Mesendoderm (in vitro differentiated cells): Measurements from ENCODE around the gene OPRL1. TPM values are rescaled to one million over a fixed set of nuclear protein-coding genes. Genes with fewer than 3 reads are reported as not detected.

Experiments
- DNase-seq: peaks from one replicate; pipeline ENCODE4 v3.0.0; 2013
- H2AK5ac ChIP-seq: 2 replicates; pipeline ENCODE4 v1.6.1; 2013; ENCODE audit warnings: low read length, inconsistent platforms
- H2BK120ac ChIP-seq: 2 replicates; pipeline ENCODE4 v1.6.1; 2013; ENCODE audit warnings: low read depth, mild to moderate bottlenecking, low read length, moderate library complexity, mixed read lengths
- H2BK15ac ChIP-seq: replicated peaks from 2 replicates; pipeline ENCODE4 v1.6.1; 2013; ENCODE audit warnings: low read depth, mild to moderate bottlenecking, moderate library complexity
- H2BK5ac ChIP-seq: 2 replicates; pipeline ENCODE4 v1.6.1; 2013; ENCODE audit warnings: low read length, inconsistent platforms
- H3K18ac ChIP-seq: 2 replicates; pipeline ENCODE4 v1.6.1; 2013; ENCODE audit warnings: mild to moderate bottlenecking, low read length, mixed read lengths
- H3K23ac ChIP-seq: one replicate; pipeline ENCODE4 v1.6.1; 2013; ENCODE audit warnings: low read length
- H3K27ac ChIP-seq: 2 replicates; pipeline ENCODE4 v1.5.1; 2013; ENCODE audit warnings: low read depth, mild to moderate bottlenecking, inconsistent platforms, low read length, moderate library complexity
- H3K27me3 ChIP-seq: 2 replicates; pipeline ENCODE4 v1.6.1; 2013; ENCODE audit warnings: low read length, control low read depth, mild to moderate bottlenecking, inconsistent platforms; ENCODE audit not compliant: insufficient read depth, poor library complexity
- H3K36me3 ChIP-seq: 2 replicates; pipeline ENCODE4 v1.6.1; 2013; ENCODE audit warnings: low read length, inconsistent platforms; ENCODE audit not compliant: control insufficient read depth, insufficient read depth
- H3K4ac ChIP-seq: one replicate; pipeline ENCODE4 v1.6.1; 2013; ENCODE audit warnings: low read depth, mild to moderate bottlenecking, low read length, moderate library complexity
- H3K4me1 ChIP-seq: 2 replicates; pipeline ENCODE4 v1.6.1; 2013; ENCODE audit warnings: low read depth, low read length, inconsistent platforms; ENCODE audit not compliant: control insufficient read depth
- H3K4me2 ChIP-seq: 2 replicates; pipeline ENCODE4 v1.6.1; 2013; ENCODE audit warnings: low read length
- H3K4me3 ChIP-seq: 2 replicates; pipeline ENCODE4 v1.5.1; 2013; ENCODE audit warnings: mild to moderate bottlenecking, low read length
- H3K56ac ChIP-seq: one replicate; pipeline ENCODE4 v1.6.1; 2013; ENCODE audit warnings: low read length
- H3K79me1 ChIP-seq: 2 replicates; pipeline ENCODE4 v1.6.1; 2013; ENCODE audit warnings: low read length, inconsistent platforms
- H3K79me2 ChIP-seq: 2 replicates; pipeline ENCODE4 v1.6.1; 2013; ENCODE audit warnings: mild to moderate bottlenecking, low read length; ENCODE audit not compliant: control insufficient read depth, insufficient read depth
- H3K9ac ChIP-seq: 2 replicates; pipeline ENCODE4 v1.6.1; 2013; ENCODE audit warnings: low read length, inconsistent platforms
- H4K5ac ChIP-seq: one replicate; pipeline ENCODE4 v1.6.1; 2013; ENCODE audit warnings: low read length
- H4K8ac ChIP-seq: one replicate; pipeline ENCODE4 v1.6.1; 2013; ENCODE audit warnings: low read depth, mild to moderate bottlenecking, control low read depth, low read length, moderate library complexity
- WGBS: extraction: QIAGEN DNeasy Blood & Tissue Kit; methylation state at CpG from one replicate; pipeline ENCODE4 v1.1.7; 2013; ENCODE audit warnings: low lambda C conversion rate, missing lambda C conversion rate; ENCODE audit not compliant: insufficient coverage; ENCODE audit errors: extremely low coverage; 5-methylcytosine and 5-hydroxymethylcytosine counted together
- polyA plus RNA-seq, 2 experiments: library from polyadenylated mRNA; stranded (reverse); fragments of 200-250 nt; gene quantifications; one replicate each; pipeline ENCODE4 v1.2.3, GENCODE V29; 2013

Gene OPRL1
- 0.07 TPM for polyA plus RNA-seq (2013, experiment 1 of 2)
- 0.10 TPM for polyA plus RNA-seq (2013, experiment 2 of 2)

- peak within 1 kb of the TSS; percentile 7 for H3K27ac ChIP-seq
- H3K4me1 ChIP-seq = no peaks in the 10 kb centered on the region
- H3K4me3 ChIP-seq = peak within 1 kb of the TSS; percentile 75
- no peaks in the 10 kb centered on the region for H3K79me1 ChIP-seq
- H3K4me2 ChIP-seq = peak within 1 kb of the TSS; percentile 97
- H4K5ac ChIP-seq = no peak within 1 kb of the TSS
- H3K18ac ChIP-seq = peak within 1 kb of the TSS; percentile 69
- peaks cover 16% of the 10 kb centered on the region for H3K27me3 ChIP-seq
- H4K8ac ChIP-seq = peak within 1 kb of the TSS; percentile 97
- peak within 1 kb of the TSS; percentile 98 for H3K56ac ChIP-seq
- H3K23ac ChIP-seq = peak within 1 kb of the TSS; percentile 80
- H2AK5ac ChIP-seq = no peak within 1 kb of the TSS
- peak within 1 kb of the TSS; percentile 82 for H3K4ac ChIP-seq
- H3K79me2 ChIP-seq = no peaks in the 10 kb centered on the region
- H3K9ac ChIP-seq = peak within 1 kb of the TSS; percentile 93
- no peak within 1 kb of the TSS for H2BK5ac ChIP-seq
- no peak within 1 kb of the TSS for H2BK120ac ChIP-seq
- no CpG with 5 or more reads among the region's 62 CpGs for WGBS
- no peak within 1 kb of the TSS for H2BK15ac ChIP-seq
- H3K36me3 ChIP-seq = no peaks in the 10 kb centered on the region
- DNase-seq = no peak
These were observed at the start of gene OPRL1 for GRCh38 chr20:64080013-64080812. TSS of gene OPRL1 (plus strand) at chr20:64080082. CDS start at chr20:64092721, 12,639 bp downstream.

GRCh38 chr20:64030371-64031134, 49.3 kb upstream of the OPRL1 start:
- H2BK15ac ChIP-seq = no peak overlapping the region
- H2BK5ac ChIP-seq = no peak overlapping the region
- H3K23ac ChIP-seq = no peak overlapping the region
- no peak overlapping the region for H3K18ac ChIP-seq
- H4K8ac ChIP-seq = no peak overlapping the region
- no peak overlapping the region for H3K56ac ChIP-seq
- no peaks in the 10 kb centered on the region for H3K4me1 ChIP-seq
- H2BK120ac ChIP-seq = no peak overlapping the region
- WGBS = no CpG with 5 or more reads among the region's 20 CpGs
- no peak overlapping the region for H4K5ac ChIP-seq
- peaks cover 15% of the 10 kb centered on the region for H3K36me3 ChIP-seq
- no peak overlapping the region for H2AK5ac ChIP-seq
- no peak overlapping the region for H3K4ac ChIP-seq
- H3K4me2 ChIP-seq = no peak overlapping the region
- no peaks in the 10 kb centered on the region for H3K79me2 ChIP-seq
- no peak overlapping the region for H3K27ac ChIP-seq
- no peak for DNase-seq
- H3K79me1 ChIP-seq = no peaks in the 10 kb centered on the region
- H3K27me3 ChIP-seq = no peaks in the 10 kb centered on the region
- no peak overlapping the region for H3K9ac ChIP-seq
- no peak overlapping the region for H3K4me3 ChIP-seq

GRCh38 chr20:64031822-64032314, 48.0 kb upstream of the OPRL1 start:
- Histone ChIP-seq H3K4me1 (peaks cover 2% of the 10 kb centered on the region), H4K5ac (no peak overlapping the region), H3K79me2 (no peaks in the 10 kb centered on the region), H3K27ac (no peak overlapping the region), H2AK5ac (no peak overlapping the region), H2BK15ac (no peak overlapping the region), H3K4me3 (no peak overlapping the region), H3K27me3 (no peaks in the 10 kb centered on the region), H3K18ac (no peak overlapping the region), H3K4me2 (no peak overlapping the region), H2BK120ac (no peak overlapping the region), H3K4ac (no peak overlapping the region), H3K36me3 (peaks cover 10% of the 10 kb centered on the region), H4K8ac (no peak overlapping the region), H2BK5ac (no peak overlapping the region), H3K79me1 (no peaks in the 10 kb centered on the region), H3K23ac (no peak overlapping the region), H3K56ac (no peak overlapping the region), H3K9ac (no peak overlapping the region)
- no peak for DNase-seq
- no CpG with 5 or more reads among the region's 19 CpGs for WGBS

- no peak overlapping the region for H3K23ac ChIP-seq
- no peak overlapping the region for H3K4me3 ChIP-seq
- H2AK5ac ChIP-seq = no peak overlapping the region
- peaks cover 6% of the 10 kb centered on the region for H3K36me3 ChIP-seq
- no peak overlapping the region for H3K18ac ChIP-seq
- peaks cover 2% of the 10 kb centered on the region for H3K4me1 ChIP-seq
- H3K27me3 ChIP-seq = no peaks in the 10 kb centered on the region
- H2BK15ac ChIP-seq = no peak overlapping the region
- no peak overlapping the region for H2BK5ac ChIP-seq
- H3K79me1 ChIP-seq = no peaks in the 10 kb centered on the region
- H3K4me2 ChIP-seq = no peak overlapping the region
- no CpG with 5 or more reads among the region's 31 CpGs for WGBS
- no peak overlapping the region for H3K9ac ChIP-seq
- no peak overlapping the region for H2BK120ac ChIP-seq
- H3K56ac ChIP-seq = no peak overlapping the region
- no peak overlapping the region for H4K5ac ChIP-seq
- H3K79me2 ChIP-seq = no peaks in the 10 kb centered on the region
- no peak overlapping the region for H3K27ac ChIP-seq
- no peak overlapping the region for H3K4ac ChIP-seq
- DNase-seq = no peak
- no peak overlapping the region for H4K8ac ChIP-seq
These were observed 46.9 kb upstream of the OPRL1 start for GRCh38 chr20:64032706-64033624.

- Histone ChIP-seq H2BK15ac (no peak overlapping the region), H3K4me1 (peaks cover 2% of the 10 kb centered on the region), H3K79me2 (no peaks in the 10 kb centered on the region), H3K27ac (no peak overlapping the region), H3K27me3 (no peaks in the 10 kb centered on the region), H3K18ac (no peak overlapping the region), H3K4me3 (no peak overlapping the region), H2BK120ac (no peak overlapping the region), H4K8ac (no peak overlapping the region), H4K5ac (no peak overlapping the region), H3K4me2 (no peak overlapping the region), H3K9ac (no peak overlapping the region), H3K4ac (no peak overlapping the region), H2AK5ac (no peak overlapping the region), H3K79me1 (no peaks in the 10 kb centered on the region), H3K36me3 (peaks cover 6% of the 10 kb centered on the region), H2BK5ac (no peak overlapping the region), H3K23ac (no peak overlapping the region), H3K56ac (no peak overlapping the region)
- WGBS = no CpG with 5 or more reads among the region's 11 CpGs
- no peak for DNase-seq
These were observed 45.8 kb upstream of the OPRL1 start for GRCh38 chr20:64033981-64034493.
